GM18505 (cell line): ENCODE measurements around the gene NOTCH1.

Source experiments
- ATAC-seq: cut with Tn5 transposase; IDR thresholded peaks from one replicate; pipeline ENCODE4 v1.9.1; 2021; ENCODE audit not compliant: unreplicated experiment
- POLR2A ChIP-seq: IDR thresholded peaks from 4 replicates; pipeline ENCODE4 v1.6.1; 2011; ENCODE audit warnings: borderline replicate concordance; ENCODE audit not compliant: insufficient read depth, insufficient read length; ENCODE audit errors: extremely low read depth

Gene NOTCH1

GRCh38 chr9:136466155-136466541 lies 79.7 kb downstream of the NOTCH1 start:
- no peak for TF ChIP-seq POLR2A
- no peak for ATAC-seq

GRCh38 chr9:136465500-136466154 lies 80.2 kb downstream of the NOTCH1 start:
- ATAC-seq, result no peak
- no peak for TF ChIP-seq POLR2A

- no peak for ATAC-seq
- no peak for TF ChIP-seq POLR2A
These were observed 81.6 kb downstream of the NOTCH1 start for GRCh38 chr9:136464241-136464640.

- no peak for TF ChIP-seq POLR2A
- no peak for ATAC-seq
These were observed 82.3 kb downstream of the NOTCH1 start for GRCh38 chr9:136463578-136463977.

- no peak for ATAC-seq
- no peak for TF ChIP-seq POLR2A
These were observed 83.2 kb downstream of the NOTCH1 start for GRCh38 chr9:136462664-136463063.

GRCh38 chr9:136460772-136461325 lies 85.0 kb downstream of the NOTCH1 start:
- no peak for TF ChIP-seq POLR2A
- no peak for ATAC-seq

GRCh38 chr9:136459425-136459824 lies 86.4 kb downstream of the NOTCH1 start:
- TF ChIP-seq POLR2A, result no peak
- no peak for ATAC-seq

GRCh38 chr9:136457326-136457725 lies 88.5 kb downstream of the NOTCH1 start:
- TF ChIP-seq POLR2A, result no peak
- no peak for ATAC-seq

- no peak for ATAC-seq
- TF ChIP-seq POLR2A, result no peak
These were observed 89.6 kb downstream of the NOTCH1 start for GRCh38 chr9:136456258-136456657.

GRCh38 chr9:136455043-136456002 lies 90.5 kb downstream of the NOTCH1 start:
- TF ChIP-seq POLR2A, result no peak
- no peak for ATAC-seq

GRCh38 chr9:136454026-136454796 lies 91.6 kb downstream of the NOTCH1 start:
- no peak for TF ChIP-seq POLR2A
- no peak for ATAC-seq

GRCh38 chr9:136453326-136453725 lies 92.5 kb downstream of the NOTCH1 start:
- ATAC-seq, result no peak
- TF ChIP-seq POLR2A, result no peak
